Stimulated activated naive CD4-positive, alpha-beta T cell (primary cell): ENCODE data around the gene SPI1.
"Not testable (repeated sequence)": the region's sequence is repeated elsewhere in the genome, so short reads cannot be mapped to it uniquely, and the experiment has no call there.

ENCODE experiments used
- DNase-seq, 6 experiments: peaks; one replicate each; lab custom pipeline; 2025; lab: John Stamatoyannopoulos, UW

Gene SPI1

GRCh38 chr11:47325271-47326041 lies 52.9 kb downstream of the SPI1 start:
- DNase-seq: no peak

DNA sequence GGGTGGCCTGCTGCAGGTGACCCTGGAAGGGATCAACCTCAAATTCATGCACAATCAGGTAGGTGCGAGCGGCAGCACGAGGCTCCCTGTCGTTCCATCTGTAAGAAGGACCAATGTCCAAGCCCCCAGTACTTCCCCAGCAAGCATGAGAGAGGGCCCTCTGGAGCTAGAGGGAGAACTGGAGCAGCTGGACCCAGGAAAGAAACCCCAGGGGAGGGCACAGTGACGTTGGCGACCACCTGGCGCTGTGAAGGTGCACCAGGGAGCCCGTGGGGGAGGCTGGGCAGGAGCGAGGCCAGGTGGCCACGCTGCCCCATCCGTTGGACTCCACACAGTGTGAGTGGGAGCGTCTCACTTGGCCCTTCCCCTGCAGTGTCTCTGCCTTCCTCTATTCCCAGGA lies 53.8 kb downstream of the SPI1 start:
- no peak for DNase-seq

DNA sequence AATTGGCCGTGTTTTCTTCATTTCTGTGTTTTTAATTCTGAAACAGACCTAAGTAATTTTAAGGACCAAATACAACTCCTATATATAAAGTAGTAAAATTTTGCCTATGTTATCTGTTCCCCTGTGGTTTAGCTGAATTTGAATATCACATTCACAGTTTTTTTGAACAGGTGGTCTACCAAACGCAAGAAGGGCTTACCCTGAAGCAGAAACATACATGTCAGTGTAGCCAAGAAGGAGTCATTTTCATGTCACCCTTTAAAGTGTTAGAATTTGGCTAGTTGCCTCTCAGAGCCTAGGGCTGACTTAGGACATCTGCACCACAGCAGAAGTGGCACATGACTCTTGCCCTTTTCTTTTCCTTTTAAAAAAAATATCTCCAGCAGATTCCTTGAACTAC lies 60.2 kb downstream of the SPI1 start:
- no peak for DNase-seq

DNA sequence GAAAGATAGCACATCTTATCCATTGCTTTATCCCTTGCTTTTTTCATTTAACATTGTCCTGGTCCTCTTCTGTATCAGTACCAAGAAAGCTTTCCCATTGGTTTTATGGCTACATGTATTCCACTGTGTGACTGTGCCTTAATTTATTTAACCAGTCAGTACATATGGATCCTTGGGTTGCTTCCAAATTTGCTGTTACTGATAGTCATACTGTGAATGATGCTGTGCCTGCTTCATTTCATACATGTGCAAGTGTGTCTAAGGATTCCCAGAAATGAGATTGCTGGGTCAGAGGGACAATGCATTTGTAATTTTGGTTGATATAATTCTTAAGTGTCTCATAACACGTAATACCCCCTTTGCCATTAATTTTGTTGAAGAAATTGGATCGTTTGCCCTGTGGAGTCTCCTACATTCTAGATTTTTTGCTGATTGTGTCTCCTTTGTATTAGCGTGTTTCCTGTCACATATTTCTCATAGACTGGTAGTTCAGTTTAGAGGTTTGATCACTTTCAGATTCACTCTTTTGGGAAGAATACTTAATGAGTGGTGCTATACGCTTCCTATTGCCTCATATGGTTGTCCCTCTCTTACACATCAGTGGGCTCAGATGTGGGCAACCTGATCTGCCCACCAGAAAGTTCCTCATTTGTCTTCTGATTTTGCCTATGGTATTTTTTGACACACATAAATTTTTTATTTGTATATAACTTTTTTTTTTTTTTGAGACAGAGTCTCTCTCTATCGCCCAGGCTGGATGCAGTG lies 61.1 kb downstream of the SPI1 start:
- no peak for DNase-seq

DNA sequence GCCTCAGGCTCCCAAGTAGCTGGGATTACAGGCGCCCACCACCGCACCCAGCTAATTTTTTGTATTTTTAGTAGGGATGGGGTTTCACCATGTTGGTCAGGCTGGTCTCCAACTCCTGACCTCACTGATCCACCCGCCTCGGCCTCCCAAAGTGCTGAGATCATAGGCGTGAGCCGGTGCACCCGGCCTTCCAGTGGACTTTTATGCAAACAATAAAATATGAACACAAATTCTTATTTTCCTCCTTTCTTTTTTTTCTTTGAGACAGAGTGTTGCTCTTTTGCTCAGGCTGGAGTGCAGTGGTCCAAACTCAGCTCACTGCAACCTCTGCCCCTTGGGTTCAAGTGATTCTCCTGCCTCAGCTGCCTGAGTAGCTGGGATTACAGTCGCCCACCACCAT lies 61.8 kb downstream of the SPI1 start:
- not testable (repeated sequence) for DNase-seq

DNA sequence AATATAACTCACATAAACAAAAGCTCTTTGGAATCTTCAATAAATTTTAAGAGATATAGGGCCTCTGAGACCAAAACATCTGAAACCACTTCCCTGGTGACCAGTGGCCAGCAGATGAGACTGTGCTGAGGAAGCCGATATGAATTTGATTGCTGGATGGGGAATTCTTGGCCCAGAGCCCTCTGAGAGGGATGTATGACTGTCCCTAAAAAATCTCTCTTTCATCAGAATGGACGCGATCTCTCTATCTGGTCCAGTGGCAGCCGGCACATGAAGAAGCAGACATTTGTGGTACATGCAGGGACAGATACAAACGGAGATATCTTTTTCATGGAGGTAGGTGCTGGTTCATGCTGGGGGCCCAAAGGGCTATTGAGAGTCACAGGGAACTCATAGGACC lies 63.4 kb downstream of the SPI1 start:
- DNase-seq: no peak

DNA sequence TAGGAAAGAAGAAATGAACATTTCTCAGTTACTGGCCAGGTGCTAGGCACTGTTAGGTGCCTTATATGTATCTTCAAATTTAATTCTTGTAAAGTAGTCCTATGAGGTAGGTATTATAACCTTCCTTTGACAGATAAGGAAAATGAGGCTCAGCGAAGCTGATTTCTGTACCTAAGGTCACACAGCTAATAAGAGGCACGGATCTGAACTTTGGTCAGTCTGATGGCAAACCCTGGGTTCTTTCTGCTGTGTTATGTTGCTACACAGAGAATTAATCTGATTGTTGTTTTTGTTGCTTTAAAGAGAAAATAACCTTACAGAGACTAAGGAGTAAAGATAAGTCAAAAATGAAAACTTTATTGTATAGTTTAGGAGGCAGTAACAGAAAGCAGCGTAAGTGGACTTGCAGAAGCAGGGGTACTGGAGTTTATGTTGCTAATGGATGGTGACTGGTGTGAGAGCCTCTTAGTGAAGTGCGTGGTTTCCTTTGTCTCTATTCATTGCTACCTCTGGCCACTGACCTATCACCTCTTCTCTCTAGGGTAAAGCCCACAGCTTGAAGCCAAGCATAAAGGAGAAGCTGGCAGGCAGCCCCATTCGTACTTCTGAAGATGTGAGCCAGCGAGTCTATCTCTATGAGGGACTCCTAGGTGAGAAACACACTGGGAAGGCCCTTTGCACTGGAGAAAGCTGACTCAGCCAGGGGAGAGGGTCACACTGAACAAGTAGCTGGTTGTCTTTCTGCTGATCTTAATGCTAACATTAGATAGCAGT lies 70.1 kb downstream of the SPI1 start:
- DNase-seq: no peak

DNA sequence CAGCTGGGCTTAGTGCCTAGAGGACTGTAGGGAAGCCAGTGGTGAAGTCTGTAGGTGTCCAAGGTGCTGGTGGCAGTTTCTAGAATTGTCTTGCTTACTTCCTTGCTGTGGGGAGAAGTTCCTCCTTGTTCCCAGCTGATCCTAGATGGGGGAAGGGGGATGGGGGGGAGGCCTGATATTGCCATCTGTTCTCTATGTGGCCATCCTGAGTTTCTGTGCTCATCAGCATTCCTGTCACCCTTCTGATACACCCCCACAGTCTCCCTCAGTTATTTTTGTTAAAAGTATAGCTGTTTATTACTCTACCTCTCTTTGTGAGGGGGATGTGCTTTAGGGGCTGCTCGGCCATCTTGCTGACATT lies 71.9 kb downstream of the SPI1 start:
- no peak for DNase-seq

GRCh38 chr11:47305734-47306483 lies 72.4 kb downstream of the SPI1 start:
- no peak for DNase-seq
